GM12878 (cell line): ENCODE results near the gene TEX264. TPM values are rescaled to one million over a fixed set of nuclear protein-coding genes. Genes with fewer than 3 reads are reported as not detected.

Experiments
- HDGF ChIP-seq: fragments of 450-650 bp; IDR thresholded peaks from 2 replicates; pipeline ENCODE4 v1.6.1; 2016; ENCODE audit warnings: antibody characterized with exemption
- SUZ12 ChIP-seq: fragments of 200-600 bp; sonication (generic); IDR thresholded peaks from one replicate; pipeline ENCODE4 v1.6.1; 2018; ENCODE audit warnings: antibody characterized with exemption, mild to moderate bottlenecking; ENCODE audit not compliant: unreplicated experiment
- polyA plus RNA-seq, 11 experiments: library from polyadenylated mRNA; depleted of rRNA in 4 of 11; unstranded in 6 of 11; stranded (reverse) in 5 of 11; fragments of >200 nt; fragmentation: Nextera tagmentation in 4 of 11; fragmentation: Illumina TruSeq in 1 of 11; extraction: Ambion mirVana in 4 of 11; extraction: Trizol in 1 of 11; gene quantifications; 1 replicate in 1 of 11; 2 replicates in 10 of 11; pipeline versions ENCODE4 v1.2.1 to v1.2.3, GENCODE V29; 2011 to 2016; ENCODE audit warnings: inconsistent platforms in 2 of 11, missing spikeins in 2 of 11, low read depth in 1 of 11
- total RNA-seq, 4 experiments: library from RNA; depleted of rRNA in 3 of 4; stranded (reverse); fragments of >200 nt in 3 of 4; fragmentation: Illumina TruSeq in 1 of 4; extraction: Trizol in 1 of 4; gene quantifications; 2 replicates each; pipeline versions ENCODE4 v1.2.1 to v1.2.3, GENCODE V29; 2013 to 2021
- TF ChIP-seq, protein P1 (sequence below): fragments of 150-350 bp; IDR thresholded peaks from 2 replicates; pipeline ENCODE4 v1.6.1; 2016; ENCODE audit warnings: low read depth, low read length
- TF ChIP-seq, protein P2 (sequence below): fragments of 450-650 bp; IDR thresholded peaks from 2 replicates; pipeline ENCODE4 v1.6.1; 2016; ENCODE audit warnings: mild to moderate bottlenecking
- TF ChIP-seq, protein P3 (sequence below): IDR thresholded peaks from 2 replicates; pipeline ENCODE4 v1.6.1; 2011; ENCODE audit warnings: borderline replicate concordance, low read depth, mild to moderate bottlenecking, moderate library complexity, low read length; ENCODE audit not compliant: insufficient read depth, poor library complexity, severe bottlenecking

TEX264 gene
- total and polyA plus RNA-seq, 10 of the 15 experiments (the other 5 are each of a cell fraction or from before 2014, with no cell fraction given): 3.6 to 63.0 (median 52.4) TPM

DNA sequence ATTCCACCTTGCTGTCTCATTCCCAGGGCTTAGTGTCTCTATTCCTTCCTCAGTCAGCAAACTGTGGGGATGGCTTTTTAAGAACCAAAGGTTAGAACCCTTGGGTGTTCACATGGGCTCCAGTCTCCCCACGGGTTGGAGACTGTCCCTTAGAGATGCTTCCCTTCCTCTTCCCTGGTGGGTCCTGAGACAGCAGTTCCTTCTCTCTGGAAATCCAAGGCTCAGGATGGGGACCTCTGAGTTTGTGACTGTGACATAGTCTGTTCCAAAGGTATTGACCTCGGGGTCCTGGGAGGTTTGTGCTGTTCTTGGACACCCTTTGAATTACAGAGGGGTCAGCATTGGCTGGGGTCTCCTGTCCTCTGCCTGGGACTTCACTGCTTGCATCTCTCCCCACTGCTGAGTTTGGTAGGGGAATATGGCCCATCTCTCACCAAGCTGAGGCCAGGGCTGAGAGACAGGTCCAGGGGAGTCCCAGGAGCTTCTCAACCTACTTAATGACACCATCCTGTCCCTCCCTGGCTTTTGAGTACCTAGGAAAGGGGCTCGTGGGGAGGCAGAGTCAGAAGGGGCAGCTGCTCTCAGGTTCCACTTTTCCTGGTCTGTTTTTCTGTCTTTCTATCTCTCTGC, 37.3 kb downstream of the TEX264 start (continued):
- TF ChIP-seq HDGF: no peak
- TF ChIP-seq, protein P1, sequence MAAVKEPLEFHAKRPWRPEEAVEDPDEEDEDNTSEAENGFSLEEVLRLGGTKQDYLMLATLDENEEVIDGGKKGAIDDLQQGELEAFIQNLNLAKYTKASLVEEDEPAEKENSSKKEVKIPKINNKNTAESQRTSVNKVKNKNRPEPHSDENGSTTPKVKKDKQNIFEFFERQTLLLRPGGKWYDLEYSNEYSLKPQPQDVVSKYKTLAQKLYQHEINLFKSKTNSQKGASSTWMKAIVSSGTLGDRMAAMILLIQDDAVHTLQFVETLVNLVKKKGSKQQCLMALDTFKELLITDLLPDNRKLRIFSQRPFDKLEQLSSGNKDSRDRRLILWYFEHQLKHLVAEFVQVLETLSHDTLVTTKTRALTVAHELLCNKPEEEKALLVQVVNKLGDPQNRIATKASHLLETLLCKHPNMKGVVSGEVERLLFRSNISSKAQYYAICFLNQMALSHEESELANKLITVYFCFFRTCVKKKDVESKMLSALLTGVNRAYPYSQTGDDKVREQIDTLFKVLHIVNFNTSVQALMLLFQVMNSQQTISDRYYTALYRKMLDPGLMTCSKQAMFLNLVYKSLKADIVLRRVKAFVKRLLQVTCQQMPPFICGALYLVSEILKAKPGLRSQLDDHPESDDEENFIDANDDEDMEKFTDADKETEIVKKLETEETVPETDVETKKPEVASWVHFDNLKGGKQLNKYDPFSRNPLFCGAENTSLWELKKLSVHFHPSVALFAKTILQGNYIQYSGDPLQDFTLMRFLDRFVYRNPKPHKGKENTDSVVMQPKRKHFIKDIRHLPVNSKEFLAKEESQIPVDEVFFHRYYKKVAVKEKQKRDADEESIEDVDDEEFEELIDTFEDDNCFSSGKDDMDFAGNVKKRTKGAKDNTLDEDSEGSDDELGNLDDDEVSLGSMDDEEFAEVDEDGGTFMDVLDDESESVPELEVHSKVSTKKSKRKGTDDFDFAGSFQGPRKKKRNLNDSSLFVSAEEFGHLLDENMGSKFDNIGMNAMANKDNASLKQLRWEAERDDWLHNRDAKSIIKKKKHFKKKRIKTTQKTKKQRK: no peak
- TF ChIP-seq, protein P2, sequence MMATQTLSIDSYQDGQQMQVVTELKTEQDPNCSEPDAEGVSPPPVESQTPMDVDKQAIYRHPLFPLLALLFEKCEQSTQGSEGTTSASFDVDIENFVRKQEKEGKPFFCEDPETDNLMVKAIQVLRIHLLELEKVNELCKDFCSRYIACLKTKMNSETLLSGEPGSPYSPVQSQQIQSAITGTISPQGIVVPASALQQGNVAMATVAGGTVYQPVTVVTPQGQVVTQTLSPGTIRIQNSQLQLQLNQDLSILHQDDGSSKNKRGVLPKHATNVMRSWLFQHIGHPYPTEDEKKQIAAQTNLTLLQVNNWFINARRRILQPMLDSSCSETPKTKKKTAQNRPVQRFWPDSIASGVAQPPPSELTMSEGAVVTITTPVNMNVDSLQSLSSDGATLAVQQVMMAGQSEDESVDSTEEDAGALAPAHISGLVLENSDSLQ: no peak
- no peak for TF ChIP-seq SUZ12
- TF ChIP-seq, protein P3, sequence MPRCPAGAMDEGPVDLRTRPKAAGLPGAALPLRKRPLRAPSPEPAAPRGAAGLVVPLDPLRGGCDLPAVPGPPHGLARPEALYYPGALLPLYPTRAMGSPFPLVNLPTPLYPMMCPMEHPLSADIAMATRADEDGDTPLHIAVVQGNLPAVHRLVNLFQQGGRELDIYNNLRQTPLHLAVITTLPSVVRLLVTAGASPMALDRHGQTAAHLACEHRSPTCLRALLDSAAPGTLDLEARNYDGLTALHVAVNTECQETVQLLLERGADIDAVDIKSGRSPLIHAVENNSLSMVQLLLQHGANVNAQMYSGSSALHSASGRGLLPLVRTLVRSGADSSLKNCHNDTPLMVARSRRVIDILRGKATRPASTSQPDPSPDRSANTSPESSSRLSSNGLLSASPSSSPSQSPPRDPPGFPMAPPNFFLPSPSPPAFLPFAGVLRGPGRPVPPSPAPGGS: no peak
